GM18858 (cell line): ENCODE data around the gene ELMO2.

Experiments used
- ATAC-seq: cut with Tn5 transposase; IDR thresholded peaks from one replicate; pipeline ENCODE4 v1.9.1; 2021; ENCODE audit not compliant: unreplicated experiment

The ELMO2 gene

DNA sequence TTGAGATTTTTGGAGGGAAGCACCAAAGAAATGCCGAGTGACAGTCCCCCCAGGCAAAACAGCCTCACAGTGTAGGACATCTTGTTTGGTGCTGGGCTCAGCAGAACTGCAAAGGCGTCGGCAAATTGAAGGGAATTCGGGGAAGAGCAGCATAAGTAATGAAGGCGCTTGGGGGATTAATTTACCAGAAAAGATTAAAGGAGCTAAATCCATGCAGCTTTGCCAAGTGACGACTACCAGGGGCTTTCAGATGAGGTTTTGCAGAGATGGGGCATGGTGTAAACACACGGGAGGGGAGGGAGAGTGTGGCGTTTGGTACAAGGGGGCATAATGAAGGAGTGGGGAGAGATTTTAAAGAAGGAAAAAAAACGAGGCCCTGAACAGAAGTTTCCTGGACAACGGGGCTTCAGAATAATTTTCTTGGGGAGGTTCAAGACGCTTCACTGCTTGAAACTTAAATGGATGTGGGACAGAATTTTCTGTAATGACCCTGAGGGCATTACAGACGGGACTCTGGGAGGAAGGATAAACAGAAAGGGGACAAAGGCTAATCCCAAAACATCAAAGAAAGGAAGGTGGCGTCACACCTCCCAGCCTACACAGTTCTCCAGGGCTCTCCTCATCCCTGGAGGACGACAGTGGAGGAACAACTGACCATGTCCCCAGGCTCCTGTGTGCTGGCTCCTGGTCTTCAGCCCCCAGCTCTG is 52.8 kb downstream of the ELMO2 start:
- ATAC-seq = no peak

DNA sequence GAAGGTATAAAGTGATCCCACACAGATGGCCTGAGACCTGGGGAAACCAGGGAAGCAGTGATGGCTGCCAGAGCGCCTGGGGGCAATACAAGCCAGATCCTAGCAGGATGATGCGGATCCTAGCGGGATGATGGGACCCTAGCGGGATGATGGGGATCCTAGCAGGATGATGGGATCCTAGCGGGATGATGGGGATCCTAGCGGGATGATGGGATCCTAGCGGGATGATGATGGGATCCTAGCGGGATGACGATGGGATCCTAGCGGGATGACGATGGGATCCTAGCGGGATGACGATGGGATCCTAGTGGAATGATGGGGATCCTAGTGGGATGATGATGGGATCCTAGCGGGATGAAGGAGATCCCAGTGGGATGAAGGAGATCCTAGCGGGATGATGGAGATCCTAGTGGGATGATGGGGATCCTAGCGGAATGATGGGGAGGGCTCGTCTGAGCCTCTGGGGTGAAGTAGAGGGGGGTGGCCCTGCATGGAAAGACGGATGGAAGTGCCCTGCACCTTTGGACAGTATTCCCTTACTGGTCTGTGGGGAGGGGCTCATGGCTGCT is 54.0 kb downstream of the ELMO2 start:
- no peak for ATAC-seq

DNA sequence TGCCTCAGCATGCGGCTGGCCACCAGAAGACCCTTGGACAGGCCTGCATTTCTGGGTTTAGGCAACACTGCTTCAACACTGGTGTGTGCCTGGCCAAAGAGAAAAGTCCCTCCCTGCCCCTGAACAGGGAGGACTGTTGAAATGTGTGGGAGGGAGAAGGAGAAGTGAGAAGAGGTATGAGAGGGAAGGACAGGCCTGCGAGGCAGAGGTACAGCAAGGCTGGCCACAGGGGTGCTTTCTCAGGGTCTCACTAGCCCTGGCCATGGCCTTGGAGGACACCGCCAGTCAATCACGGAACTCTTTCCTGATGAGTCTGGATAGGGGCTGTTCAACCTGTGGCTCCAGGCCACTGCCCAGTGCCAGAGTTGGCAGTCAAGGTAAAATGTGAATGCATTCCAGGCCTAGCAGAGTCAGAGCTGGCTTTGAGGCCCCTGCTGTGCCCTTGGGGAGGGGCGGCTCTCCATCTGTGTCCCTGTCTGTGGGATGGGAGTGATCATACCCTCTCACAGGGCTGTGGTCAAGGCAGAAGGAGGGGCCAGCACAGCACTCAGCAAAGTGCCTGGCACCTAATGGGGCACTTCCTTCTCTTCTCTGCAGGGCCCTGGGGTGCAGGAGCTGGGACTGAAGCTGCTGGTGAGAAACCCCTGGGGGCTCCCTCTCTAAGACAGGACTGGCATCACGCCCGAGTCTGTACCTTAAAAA is 54.9 kb downstream of the ELMO2 start:
- ATAC-seq = no peak

DNA sequence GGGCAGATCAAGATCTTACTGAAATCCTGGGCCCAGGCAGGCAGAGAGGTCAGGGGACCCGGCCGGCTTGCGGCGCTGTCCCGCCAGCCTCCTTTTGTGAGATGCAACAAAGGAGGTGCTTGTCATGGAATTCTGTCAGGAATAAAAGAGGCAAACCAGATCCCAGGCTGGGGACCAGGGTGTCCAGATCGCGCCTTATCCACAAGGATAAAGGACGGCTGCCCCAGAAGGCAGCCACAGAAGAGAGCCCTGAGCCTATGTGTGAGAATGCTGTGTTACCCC is 55.5 kb downstream of the ELMO2 start:
- ATAC-seq = no peak

DNA sequence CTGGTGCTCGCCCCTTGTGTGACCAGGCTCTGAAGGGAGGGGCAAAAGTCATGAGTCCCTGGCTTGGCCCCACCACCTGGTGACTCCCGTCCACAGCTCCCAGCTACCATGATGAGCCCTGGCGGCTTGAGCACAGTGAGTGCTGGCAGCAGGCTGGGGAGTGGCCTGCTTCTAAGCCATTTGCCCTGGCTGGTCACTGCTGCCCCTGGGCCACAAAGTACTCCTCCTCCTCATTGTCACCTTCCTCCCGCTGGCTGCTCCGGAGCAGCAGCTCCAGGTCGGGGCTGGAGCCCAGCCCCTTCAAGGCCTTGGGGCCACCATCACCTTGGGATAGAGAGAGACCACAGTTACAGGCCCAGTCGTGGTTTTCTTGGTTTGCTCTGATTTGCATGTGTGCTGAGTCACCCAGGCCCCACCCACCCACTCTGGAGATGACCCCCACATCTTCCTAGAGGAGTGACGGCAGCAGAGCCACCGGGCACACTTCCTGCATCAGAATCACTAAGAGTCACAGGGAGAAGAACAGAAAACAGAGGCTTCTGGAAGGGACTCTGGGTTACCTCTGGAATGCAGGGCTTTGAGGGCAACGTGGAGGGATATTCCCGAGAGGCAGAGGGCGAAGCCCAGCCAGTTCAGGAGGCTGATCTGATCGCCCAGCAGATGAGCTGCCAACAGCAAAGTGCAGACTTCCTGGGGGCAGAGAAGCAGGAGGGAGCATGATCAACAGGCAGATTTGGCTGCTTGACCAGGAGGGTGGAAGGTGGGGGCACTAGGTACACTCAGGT is 56.0 kb downstream of the ELMO2 start:
- ATAC-seq = no peak

DNA sequence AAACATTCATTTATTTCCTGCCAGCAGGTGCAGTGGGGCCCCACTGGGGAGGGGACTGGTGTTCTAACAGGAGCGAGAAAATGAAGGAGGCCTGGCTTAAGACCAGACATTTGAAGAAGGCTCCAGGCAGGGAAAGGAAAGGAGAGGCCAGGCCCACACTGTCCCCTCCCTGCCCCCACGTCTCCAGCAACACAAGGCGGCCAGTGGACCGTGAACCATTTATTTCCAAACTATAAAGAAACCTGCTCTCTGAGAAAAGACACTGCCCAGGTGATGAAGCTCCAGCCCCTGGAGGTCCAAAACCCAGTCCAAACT is 56.7 kb downstream of the ELMO2 start:
- ATAC-seq = no peak

DNA sequence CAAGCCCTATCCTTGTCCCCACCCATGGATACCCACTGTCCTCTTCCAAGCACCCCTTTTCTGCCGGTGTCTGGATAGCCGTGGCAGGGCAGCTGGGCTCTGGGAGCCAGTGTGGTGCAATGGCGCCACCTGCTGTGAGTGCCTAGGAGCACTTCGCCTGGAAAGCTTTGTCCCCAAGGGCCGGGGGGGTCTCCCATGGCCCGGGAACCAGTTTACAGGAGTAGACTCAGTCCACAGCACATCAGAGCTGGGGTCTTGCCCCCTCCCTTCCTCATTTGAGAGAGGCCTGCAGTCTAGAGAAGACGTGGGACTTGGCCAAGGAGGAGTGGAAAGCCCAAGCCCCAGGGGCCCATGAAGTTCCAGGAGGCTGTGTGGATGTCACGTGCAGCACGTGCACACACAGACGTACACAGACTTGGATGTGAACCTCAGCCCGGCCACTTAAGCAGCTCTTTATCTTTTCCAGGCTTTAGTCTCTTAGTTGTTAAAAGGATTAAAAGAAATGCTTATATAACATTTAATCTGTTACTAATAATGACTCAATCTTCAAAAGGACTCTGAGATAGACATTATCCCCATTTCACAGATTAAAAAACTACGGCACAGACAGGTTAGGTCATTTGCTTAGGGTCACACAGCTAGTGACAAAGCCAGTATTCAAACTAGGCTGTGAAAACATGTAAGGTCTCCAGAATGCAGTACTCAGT is 57.2 kb downstream of the ELMO2 start:
- no peak for ATAC-seq

DNA sequence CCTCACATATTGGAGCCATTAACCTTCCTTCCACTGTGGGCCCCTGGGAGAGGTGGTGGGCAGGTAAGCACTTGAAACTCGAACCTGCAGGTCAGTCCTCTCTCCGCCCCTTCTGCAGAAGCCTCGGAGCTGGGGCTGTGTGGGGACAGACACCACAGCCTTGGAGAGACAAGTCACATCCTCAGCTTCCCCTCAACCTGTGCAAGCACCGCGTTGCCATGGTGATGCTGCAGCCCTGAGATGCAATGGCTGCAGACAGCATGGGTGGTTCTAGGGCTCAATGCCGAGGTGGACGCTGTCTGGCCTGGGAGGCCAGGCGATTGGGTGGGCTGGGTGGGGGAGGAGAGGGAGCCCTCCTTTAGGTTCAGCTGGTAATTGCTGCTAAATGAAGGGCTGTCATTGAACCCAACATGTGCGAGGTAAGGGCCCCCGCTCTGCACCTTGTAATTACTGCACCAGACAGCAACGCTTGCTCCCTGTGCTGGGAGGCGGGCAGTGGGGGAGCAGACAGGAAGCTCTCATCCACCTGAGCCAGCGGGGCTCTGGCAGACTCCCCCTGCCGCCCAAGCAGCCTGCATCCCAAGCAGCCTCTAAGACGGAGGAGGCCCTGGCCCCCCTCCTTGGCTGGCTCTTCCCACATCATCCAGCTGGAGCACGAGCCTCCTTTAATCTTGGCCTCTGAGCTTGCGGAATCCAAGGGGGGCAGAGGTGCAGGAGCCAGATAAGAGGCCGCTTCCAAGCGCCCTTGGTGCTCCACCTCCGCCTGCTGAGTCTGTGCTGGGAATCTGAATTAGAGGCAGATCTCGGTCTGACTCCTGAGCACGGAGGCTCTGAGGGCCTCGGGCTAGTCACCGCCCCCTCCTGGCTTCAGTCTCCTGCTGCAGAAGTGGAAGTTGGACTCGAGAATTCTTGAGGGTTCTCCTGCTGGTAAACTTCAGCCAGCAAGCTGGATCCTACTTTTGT is 58.3 kb downstream of the ELMO2 start:
- ATAC-seq = no peak

DNA sequence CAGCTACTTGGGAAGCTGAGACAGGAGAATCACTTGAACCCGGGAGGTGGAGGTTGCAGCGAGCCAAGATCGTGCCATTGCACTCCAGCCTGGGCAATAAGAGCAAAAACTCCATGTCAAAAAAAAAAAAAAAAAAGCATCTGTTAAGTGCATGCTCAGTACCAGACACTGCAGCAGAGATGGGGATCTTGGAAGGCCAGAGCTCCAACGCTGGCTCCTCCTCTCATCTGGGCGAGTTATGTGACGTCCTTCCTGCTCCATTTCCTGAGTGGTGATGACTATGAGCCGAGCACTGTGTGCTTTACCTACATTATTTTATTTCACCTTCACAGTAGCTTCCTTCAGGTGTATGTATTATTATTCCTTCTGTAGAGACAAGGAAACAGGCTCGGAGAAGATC is 59.6 kb downstream of the ELMO2 start:
- no peak for ATAC-seq

DNA sequence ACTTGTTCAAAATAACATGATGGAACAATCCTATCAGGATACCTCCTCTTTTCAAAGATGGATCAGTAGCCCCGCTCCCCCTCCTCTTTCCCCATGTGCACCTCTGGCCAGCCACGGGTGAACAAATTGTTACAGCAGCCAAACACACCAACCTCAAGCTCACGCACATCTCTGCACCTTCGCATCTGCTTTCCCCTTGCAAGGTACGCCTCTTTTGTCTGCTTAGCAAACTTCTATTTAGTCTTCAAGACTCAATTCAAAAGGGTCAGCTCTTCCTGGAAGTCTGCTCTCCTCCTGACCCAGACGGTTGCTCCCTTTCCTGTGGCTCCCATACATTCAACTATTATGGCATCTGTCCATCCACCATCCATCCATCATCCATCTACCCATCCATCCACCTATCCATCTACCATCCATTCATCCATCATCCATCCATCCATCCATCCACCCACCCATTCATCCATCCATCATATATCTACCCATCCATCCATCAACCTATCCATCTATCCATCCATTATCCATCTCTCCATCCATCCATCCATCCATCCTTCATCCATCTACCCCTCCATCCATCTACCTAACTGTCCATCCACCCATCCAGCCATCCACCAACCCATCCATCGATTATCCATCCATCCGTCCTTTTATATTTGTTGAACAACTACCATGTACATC is 61.8 kb downstream of the ELMO2 start:
- ATAC-seq = no peak

DNA sequence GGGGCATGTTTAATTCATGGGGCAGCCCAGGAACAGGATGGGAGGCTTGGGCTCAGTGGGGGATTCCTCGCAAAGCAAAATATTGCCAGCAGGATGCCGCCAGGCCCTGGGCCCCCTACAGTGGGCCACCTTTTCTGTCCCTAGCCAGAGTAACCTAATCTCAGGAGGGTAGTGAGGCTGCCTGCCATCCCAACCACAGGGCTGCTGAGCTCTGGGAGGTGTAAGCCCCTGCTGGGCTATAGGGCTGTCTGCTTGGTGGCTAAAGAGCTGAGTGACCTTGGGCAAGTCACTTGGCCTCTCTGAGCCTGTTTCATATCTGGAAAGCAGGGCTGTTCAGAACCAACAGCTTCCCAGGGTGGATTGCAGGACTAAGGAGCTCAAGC is 62.4 kb downstream of the ELMO2 start:
- ATAC-seq = no peak

DNA sequence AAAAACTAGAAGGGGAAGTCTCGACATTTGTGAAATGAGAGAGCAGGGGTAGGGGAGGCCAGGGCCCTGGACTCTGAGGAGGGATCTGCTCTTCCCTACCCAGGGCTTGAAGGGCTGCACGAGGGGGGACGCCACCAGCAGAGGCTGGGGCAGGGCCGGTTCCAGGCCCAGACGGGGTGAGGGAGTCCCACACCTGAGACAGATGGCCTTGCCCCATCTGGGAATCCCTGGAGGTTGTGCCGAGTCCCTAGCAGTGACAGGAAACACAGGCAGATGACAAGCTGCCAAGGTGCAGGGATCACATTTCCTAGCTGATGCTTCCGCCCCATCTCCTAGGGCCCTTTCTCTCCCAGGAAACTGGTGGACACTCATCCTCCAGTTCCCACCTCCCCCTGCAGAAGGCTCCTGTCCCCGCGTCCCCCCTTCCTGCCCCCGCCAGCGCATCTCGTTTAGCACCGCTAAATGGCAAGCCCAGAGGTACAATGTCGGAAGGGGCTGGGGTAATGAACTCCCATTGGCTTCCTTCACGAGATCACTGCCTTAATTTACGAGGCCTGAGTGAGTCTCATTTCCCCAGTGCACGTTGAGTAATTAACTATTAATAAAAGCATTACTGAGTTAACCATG is 63.0 kb downstream of the ELMO2 start:
- no peak for ATAC-seq

DNA sequence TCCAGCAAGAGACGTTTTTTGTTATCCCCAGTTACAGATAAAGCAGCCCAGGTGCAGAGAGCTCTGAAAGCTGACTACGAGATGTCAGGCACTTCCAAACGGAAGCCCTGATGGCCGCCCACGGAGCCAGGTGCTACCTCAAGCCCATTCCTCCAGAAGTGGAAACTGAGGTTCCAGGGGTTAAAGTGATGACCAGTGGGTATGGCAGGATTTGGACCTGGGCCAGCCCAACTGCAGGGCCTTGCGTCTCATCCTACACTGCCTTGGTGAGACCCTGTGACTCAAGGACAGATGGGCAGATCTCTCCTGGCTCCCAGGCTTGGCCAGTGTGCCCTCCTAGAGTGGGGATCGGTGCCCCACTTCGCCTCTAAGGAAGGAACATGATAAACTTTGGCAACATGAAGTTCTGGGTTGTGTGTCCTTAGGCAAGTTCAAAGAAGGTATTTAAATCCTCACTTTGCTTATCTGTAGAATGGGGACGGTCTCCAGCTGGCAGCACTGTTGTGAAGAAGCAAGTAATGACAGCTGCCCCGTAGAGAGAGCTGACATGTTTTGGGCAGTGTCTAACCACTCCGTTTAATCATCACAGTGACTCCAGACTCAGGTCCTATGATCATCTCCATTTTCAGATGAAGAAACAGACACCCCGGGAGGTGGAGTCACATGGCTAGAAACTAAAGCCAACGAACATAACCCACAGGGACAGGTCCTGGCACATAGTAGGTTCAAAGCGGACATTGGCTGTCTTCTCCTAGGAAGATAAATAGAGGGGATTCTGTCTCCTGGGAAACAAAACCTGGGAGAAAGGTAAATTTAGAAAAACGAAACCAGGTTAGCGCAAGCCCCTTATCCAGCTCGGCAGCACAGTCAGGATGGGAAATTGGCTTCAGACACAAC is 63.7 kb downstream of the ELMO2 start:
- ATAC-seq = no peak

DNA sequence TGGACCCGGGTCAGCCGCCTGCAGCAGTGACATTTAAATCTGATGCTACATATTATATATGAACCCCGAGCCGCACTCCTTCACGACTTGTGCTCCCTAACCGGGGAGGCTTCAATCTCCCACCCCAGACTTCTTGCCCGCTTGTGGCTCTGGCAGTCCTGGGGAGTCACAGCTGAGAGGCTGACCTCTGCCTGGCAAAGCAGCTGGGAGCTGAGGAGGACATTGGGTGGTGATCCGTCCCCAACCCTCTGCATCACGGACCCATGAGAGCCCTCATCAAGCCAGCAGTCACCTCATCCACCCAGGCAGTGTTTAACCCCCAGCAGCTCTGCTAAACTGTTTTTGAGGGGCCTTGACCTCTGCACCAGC is 64.4 kb downstream of the ELMO2 start:
- no peak for ATAC-seq

DNA sequence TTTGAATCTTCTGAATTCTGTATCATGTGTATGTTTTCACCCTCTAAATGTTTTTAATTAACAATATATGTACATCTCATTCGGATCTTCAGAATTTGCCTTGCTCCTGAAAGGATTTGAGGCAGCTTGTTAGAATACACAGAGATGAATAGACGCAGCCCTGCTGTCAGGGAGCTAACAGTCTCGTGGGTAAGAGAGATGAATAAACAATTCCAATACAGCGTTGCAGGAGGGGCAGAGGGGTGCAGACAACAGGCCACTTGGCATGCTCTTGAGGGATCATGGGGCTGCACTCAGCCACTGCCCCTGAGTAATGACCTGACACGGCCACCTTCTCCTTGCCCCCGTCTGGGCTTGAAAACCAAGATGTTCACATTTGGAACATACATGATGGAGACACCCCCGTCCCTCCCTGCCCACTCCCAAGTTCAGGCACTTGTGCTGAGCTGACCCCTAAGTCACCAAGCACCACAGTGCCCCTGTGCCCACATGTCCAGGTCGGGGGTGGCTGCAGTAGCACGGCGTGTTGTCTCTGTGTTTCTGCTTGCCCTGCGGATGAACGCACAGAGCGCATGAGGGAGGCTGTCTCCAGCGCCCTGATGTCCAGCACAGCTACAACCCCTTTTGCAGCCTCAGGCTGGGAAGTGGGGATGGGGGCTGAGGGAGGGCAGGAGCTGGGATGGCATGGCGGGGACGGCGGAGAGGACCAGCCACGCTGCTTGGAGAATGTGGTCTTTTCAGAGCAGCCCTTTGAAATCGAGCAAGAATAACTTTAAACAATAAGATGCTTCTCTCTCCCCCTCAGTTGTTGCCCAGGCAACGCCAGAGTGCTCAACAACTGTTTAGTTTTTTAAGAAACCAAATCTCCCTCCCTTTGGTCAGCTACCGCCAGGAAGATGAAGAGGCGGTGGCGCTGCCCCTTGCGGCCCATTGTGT is 65.1 kb downstream of the ELMO2 start:
- ATAC-seq = no peak

DNA sequence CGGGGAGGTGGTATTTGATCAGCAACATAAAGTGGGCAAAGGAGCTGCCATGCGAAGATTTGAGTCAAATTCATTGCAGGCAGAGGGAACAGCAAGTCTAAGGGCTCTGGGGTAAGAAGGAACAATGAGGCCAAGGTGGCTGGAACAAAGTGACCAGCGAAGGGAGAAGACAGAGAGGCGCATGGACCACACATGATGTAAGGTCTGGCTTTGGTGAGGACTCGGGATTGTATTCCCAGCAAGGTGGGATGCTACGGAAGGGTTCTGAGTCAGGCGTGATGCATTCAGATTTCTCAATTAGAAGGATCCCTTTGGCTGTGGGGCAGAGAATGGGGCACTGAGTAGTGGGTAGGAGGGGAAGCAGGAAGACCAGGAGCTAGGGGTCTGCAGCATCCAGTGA is 67.4 kb downstream of the ELMO2 start:
- no peak for ATAC-seq

DNA sequence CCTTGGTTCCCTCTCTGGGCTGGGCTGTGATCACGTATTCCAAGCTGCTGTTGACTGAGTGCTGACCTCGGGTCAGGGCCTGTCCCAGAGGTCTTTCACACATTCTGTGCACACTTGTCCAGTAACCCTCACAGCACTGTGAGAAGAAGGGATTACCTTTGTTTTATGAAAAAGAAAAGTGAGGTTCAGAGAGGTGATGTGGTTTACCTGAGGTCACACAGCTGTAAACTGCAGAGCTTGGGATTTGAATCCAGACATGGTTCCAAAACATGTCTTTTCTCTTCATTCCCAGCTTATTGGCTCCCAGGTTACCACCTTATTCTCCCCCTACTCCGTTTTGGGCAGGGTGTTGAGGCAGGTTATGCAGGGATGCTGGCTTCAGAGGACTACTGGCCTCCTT is 69.7 kb downstream of the ELMO2 start:
- no peak for ATAC-seq
